GM18858 (cell line): ENCODE data around the gene ZNF805.
"Not testable (repeated sequence)": the region's sequence is repeated elsewhere in the genome, so short reads cannot be mapped to it uniquely, and the experiment has no call there.

Experiments
- ATAC-seq: cut with Tn5 transposase; IDR thresholded peaks from one replicate; pipeline ENCODE4 v1.9.1; 2021; ENCODE audit not compliant: unreplicated experiment

The ZNF805 gene

GRCh38 chr19:57267291-57267690, 26.9 kb downstream of the ZNF805 start:
- no peak for ATAC-seq

GRCh38 chr19:57269515-57270250, 29.3 kb downstream of the ZNF805 start:
- no peak for ATAC-seq

GRCh38 chr19:57271280-57271679, 30.8 kb downstream of the ZNF805 start:
- no peak for ATAC-seq

GRCh38 chr19:57273014-57273413, 32.6 kb downstream of the ZNF805 start:
- ATAC-seq: no peak

DNA sequence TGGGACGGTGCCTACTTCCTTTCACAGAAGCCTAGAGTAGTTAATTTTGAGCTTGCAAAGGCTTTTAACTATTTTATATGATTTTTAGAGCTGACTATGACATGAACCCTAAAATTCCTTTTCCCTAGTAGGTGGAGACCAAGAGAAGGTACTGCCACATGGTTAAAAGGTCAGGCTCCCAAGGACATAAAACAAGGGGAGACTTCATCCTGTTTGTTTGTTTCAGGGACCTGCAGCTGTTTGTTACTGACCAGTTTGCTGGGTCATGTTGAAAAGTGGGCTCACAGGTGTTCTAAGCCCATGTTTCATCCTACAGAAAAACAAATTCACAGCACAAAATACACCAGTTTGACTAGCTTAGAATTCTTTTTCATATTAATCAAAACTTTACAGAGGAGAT, 36.0 kb downstream of the ZNF805 start:
- no peak for ATAC-seq

DNA sequence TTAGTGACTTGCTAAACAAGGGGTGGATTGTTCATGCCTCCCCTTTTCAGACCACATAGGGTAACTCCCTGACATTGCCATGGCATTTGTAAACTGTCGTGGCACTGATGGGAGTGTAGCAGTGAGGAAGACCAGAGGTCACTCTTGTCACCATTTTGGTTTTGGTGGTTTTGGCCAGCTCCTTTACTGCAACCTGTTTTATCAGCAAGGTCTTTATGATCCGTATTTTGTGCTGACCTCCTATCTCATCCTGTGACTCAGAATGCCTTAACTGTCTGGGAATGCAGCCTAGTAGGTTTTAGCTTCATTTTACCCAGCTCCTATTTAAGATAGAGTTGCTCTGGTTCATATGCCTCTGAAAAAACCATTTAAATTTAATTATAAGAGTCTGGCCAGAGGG, 38.0 kb downstream of the ZNF805 start:
- ATAC-seq: not testable (repeated sequence)

DNA sequence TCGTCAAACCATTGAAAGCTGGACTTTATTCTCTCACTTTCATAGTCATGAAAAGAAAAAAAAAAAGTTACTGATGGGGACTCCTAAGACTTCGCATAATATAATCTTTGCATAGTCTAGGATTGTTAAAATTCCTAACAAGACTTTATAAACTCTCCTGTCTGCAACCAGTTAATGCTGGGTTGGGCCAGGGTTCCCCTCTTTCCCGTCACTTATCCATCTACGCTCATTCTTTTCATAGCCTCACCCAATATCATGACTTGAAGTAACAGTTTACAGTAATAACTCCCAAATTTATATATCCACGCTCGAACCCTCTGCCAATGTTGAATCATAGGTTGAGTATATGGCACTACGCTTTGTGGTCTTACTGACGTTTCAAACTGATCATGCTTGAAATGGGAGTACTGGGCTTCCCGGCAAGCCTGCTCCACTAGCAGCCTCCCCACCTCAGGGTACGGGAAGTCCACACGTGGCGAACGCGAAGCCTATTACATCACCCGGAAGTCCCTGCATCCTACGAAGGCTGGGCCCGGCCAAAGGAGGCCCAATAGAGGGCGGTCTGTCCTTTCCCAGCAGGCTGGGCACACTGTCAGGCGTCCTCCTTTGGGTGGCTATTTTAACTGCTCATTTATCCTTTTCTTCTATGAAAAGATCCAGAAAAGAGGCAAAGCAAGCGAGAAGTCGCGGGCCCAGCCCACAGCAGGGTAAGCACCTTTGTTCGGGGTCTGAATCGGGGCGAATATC, 39.2 kb downstream of the ZNF805 start:
- ATAC-seq: peak; percentile 35

- peak; percentile 55 for ATAC-seq
Measured at GRCh38 chr19:57280165-57280961, 39.9 kb downstream of the ZNF805 start, which contains the start of gene ZNF460. Gene ZNF460, plus strand, starts transcription at chr19:57280485. Its CDS starts 322 bp downstream, at chr19:57280807.

DNA sequence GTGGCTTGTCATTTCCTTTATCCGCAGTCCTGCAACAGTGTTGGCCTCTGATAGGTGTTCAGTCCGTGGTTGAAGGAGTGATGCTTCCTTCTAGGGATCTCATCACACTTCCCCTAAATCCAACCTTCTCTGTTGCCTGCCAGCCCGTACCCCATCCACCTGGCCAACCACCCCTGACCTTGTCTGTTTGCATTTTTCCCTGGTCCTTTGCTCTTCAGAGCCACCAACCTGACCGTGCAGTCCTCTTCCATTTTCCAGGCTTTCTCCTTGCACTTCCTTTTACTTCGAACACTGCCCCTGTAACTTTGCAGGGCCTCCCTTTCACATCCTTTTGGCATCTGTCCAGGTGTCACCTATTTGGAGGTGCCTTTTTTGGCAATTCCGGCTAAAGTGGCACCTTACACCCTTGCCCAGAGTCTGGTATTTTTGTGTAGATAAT, 40.5 kb downstream of the ZNF805 start:
- ATAC-seq: no peak

- no peak for ATAC-seq
Measured at GRCh38 chr19:57282011-57282643, 41.7 kb downstream of the ZNF805 start.

GRCh38 chr19:57288373-57288772, 47.9 kb downstream of the ZNF805 start:
- ATAC-seq: no peak

DNA sequence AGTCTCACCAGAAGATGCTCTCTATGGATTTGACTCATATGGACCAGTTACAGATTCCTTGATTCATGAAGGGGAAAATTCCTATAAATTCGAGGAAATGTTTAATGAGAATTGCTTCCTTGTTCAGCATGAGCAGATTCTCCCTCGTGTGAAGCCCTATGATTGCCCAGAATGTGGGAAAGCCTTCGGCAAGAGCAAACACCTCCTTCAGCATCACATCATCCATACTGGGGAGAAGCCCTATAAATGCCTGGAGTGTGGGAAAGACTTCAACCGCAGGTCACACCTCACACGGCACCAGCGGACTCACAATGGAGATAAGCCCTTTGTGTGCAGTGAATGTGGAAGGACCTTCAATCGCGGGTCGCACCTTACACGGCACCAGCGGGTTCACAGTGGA, 50.5 kb downstream of the ZNF805 start:
- ATAC-seq: no peak

- ATAC-seq: no peak
Measured at GRCh38 chr19:57292547-57292946, 52.1 kb downstream of the ZNF805 start.

- ATAC-seq: no peak
Measured at GRCh38 chr19:57293719-57294118, 53.3 kb downstream of the ZNF805 start.

DNA sequence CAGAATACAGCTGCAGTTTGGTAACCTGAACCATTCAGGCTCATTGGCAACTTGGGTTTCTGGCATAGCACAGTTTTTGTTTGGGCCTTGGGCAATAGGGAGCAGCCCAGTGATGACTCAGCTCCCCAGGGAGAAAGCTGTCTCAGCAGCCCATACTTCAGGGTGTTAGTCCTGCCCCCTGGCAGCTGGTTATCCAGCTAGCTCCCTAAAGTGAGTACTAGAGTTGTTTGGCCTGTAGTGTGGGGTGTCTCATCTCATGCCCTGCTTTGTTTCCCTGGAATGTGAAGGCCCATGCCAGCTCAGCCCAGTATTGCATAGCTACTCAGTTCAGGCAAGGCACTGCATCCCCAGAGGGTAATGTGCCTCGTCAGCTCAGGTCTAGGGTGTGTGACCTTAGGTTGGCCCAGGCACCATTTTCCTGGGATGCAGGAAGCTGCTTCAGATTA, 61.6 kb downstream of the ZNF805 start:
- ATAC-seq: no peak

- no peak for ATAC-seq
Measured at GRCh38 chr19:57302727-57303401, 62.4 kb downstream of the ZNF805 start.
